Measurements from ENCODE around the gene ZNF296. TPM values are rescaled to one million over a fixed set of nuclear protein-coding genes. Genes with fewer than 3 reads are reported as not detected.

ZNF296 gene
- total and polyA plus RNA-seq, 2 of the 13 experiments (the other 11 are each of a cell fraction or from before 2014, with no cell fraction given): 0.26 to 0.62 TPM

- TF ChIP-seq ZBTB40 (IDR thresholded peaks at IDR 0.05): peak; percentile 69
- peak; percentile 91 for TF ChIP-seq ZBTB40 (CRISPR knock-in tag; IDR thresholded peaks at IDR 0.05)
- peak; percentile 88; the same call in 1 of the 2 replicates for TF ChIP-seq ZNF749 (CRISPR knock-in tag; IDR thresholded peaks at IDR 0.05; ENCODE audit: borderline replicate concordance)
- no peak for TF ChIP-seq SIX1 (CRISPR knock-in tag; IDR thresholded peaks at IDR 0.05; ENCODE audit: borderline replicate concordance)
- peak; percentile 86; the same call in 1 of the 2 replicates for TF ChIP-seq REPIN1 (CRISPR knock-in tag; IDR thresholded peaks at IDR 0.05; ENCODE audit: borderline replicate concordance, low read depth)
- TF ChIP-seq SNAI1 (CRISPR knock-in tag; IDR thresholded peaks at IDR 0.05; ENCODE audit: borderline replicate concordance): no peak; the same call in 1 of the 2 replicates
- peak; percentile 54; the same call in 1 of the 2 replicates for TF ChIP-seq FOXJ3 (CRISPR knock-in tag; IDR thresholded peaks at IDR 0.05; ENCODE audit: borderline replicate concordance)
- no peak for TF ChIP-seq ARNT (IDR thresholded peaks at IDR 0.05)
- peak; percentile 83; the same call in 1 of the 2 replicates for TF ChIP-seq ZNF34 (CRISPR knock-in tag; IDR thresholded peaks at IDR 0.05; ENCODE audit: borderline replicate concordance)
- TF ChIP-seq KDM4B (CRISPR knock-in tag; IDR thresholded peaks at IDR 0.05): no peak
- TF ChIP-seq BCL3 (CRISPR knock-in tag; IDR thresholded peaks at IDR 0.05): peak; percentile 77
- TF ChIP-seq ZKSCAN1 (IDR thresholded peaks at IDR 0.05; ENCODE audit: low read length): peak; percentile 62; the same call in 1 of the 2 replicates
- TF ChIP-seq NRL (CRISPR knock-in tag; IDR thresholded peaks at IDR 0.05; ENCODE audit: borderline replicate concordance): peak; percentile 28; the same call in 1 of the 2 replicates
- TF ChIP-seq TRIM22 (IDR thresholded peaks at IDR 0.05): no peak
- peak; percentile 76 for TF ChIP-seq FOXO1 (CRISPR knock-in tag; IDR thresholded peaks at IDR 0.05)
- no peak for TF ChIP-seq ZNF75D (CRISPR knock-in tag; IDR thresholded peaks at IDR 0.05; ENCODE audit: borderline replicate concordance)
- no peak for TF ChIP-seq ZNF121 (CRISPR knock-in tag; IDR thresholded peaks at IDR 0.05)
- TF ChIP-seq ZSCAN21 (CRISPR knock-in tag; IDR thresholded peaks at IDR 0.05; ENCODE audit: borderline replicate concordance): peak; percentile 96
These were observed 3.0 kb upstream of the ZNF296 start, which contains the start of gene GEMIN7 (continued) for GRCh38 chr19:45079063-45079910.
